Measurements from ENCODE around the gene GOLGA8S. TPM values are rescaled to one million over a fixed set of nuclear protein-coding genes. Genes with fewer than 3 reads are reported as not detected.
"Not testable (repeated sequence)": the region's sequence is repeated elsewhere in the genome, so short reads cannot be mapped to it uniquely, and the experiment has no call there.

Gene GOLGA8S
- total RNA-seq, 2 experiments from 2014 or later = 0.13 to 0.16 TPM

DNA sequence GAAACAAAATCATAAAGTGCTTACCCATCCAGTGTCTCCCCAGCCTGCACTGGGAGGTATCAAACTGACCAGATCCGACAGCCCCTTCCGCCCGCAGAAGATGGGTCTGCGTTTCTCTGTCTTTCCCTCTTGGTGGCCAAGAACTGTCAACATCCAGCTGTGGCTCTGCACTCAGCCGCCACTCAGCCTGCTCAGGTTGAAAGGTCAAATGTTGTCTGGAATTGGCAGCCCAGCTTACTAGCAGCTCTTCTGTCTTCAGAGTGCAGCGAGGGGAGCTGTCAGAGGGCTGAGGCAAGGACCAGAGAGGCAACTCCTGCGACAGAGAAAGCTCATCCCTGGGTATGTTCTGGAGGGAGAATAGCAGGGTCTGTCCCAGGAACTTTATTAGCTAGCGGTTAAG is 47.1 kb downstream of the GOLGA8S start:
- POLR2A ChIA-PET = no interaction called here
- no peak overlapping the region for H3K27ac Mint-ChIP-seq
- no peak for ATAC-seq
- H3K9me3 Mint-ChIP-seq = no peaks in the 10 kb centered on the region
- TF ChIP-seq, protein P1, sequence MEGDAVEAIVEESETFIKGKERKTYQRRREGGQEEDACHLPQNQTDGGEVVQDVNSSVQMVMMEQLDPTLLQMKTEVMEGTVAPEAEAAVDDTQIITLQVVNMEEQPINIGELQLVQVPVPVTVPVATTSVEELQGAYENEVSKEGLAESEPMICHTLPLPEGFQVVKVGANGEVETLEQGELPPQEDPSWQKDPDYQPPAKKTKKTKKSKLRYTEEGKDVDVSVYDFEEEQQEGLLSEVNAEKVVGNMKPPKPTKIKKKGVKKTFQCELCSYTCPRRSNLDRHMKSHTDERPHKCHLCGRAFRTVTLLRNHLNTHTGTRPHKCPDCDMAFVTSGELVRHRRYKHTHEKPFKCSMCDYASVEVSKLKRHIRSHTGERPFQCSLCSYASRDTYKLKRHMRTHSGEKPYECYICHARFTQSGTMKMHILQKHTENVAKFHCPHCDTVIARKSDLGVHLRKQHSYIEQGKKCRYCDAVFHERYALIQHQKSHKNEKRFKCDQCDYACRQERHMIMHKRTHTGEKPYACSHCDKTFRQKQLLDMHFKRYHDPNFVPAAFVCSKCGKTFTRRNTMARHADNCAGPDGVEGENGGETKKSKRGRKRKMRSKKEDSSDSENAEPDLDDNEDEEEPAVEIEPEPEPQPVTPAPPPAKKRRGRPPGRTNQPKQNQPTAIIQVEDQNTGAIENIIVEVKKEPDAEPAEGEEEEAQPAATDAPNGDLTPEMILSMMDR (IDR thresholded peaks at IDR 0.05) = no peak
- H3K4me3 Mint-ChIP-seq = no peak overlapping the region
- H3K4me1 Mint-ChIP-seq (ENCODE audit: low read depth) = no peaks in the 10 kb centered on the region
- DNase-seq = no peak
- no peaks in the 10 kb centered on the region for H3K27me3 Mint-ChIP-seq
- intact Hi-C loops (cut with micrococcal nuclease) = no loop called here
- H3K36me3 Mint-ChIP-seq (ENCODE audit: low read depth) = no peaks in the 10 kb centered on the region
- CTCF ChIA-PET = no interaction called here

DNA sequence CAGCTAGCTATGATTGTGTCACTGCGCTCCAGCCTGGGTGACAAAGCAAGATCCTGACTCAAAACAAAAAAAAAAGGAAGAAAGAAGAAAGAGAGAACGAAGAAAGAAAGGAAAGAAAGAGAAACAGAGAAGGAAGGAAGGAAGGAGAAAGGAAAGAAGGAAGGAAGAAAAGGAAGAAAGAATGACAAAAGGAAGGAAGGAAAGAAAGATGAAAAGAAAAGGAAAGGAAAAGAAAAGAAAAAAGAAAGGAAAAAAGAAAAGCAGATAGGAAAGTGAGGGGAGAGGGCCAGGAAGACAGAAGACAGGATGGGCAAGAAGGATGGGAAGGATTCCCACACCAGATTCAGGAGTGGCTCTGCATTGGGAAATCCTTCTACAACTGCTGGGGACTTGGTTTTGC is 47.6 kb downstream of the GOLGA8S start:
- H3K9me3 Mint-ChIP-seq = no peaks in the 10 kb centered on the region
- DNase-seq (no peak), ATAC-seq (no peak)
- no peaks in the 10 kb centered on the region for H3K27me3 Mint-ChIP-seq
- ChIA-PET CTCF (no interaction called here), POLR2A (no interaction called here)
- H3K4me1 Mint-ChIP-seq (ENCODE audit: low read depth) = no peaks in the 10 kb centered on the region
- H3K36me3 Mint-ChIP-seq (ENCODE audit: low read depth) = no peaks in the 10 kb centered on the region
- intact Hi-C loops (cut with micrococcal nuclease) = no loop called here
- H3K4me3 Mint-ChIP-seq = no peak overlapping the region
- TF ChIP-seq, protein P1 (IDR thresholded peaks at IDR 0.05) = no peak
- no peak overlapping the region for H3K27ac Mint-ChIP-seq

- TF ChIP-seq, protein P1 (IDR thresholded peaks at IDR 0.05) = no peak
These were observed 48.0 kb downstream of the GOLGA8S start for GRCh38 chr15:23402544-23402943.

DNA sequence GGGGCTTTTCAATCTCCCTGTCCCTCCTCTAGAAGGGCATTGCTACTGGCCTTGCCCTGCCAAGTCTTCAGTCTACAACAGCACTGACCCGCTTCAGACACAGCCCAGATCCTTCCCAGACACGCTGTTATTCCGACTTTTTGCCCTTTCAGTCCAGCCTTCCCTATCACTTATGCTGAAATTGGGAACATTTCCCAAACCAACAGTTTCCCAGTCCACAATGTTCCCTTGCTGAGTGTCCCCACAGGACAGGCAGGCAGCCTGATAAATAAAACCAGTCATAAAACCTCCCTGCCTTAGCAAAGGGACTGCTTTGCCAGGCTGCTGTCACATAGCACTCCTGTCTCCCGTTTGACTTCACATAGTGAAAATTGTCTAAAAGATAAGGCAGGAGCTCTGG is 49.0 kb downstream of the GOLGA8S start:
- TF ChIP-seq, protein P1 (IDR thresholded peaks at IDR 0.05) = no peak
- DNase-seq = no peak
- intact Hi-C loops (cut with micrococcal nuclease) = no loop called here
- no peak overlapping the region for H3K27ac Mint-ChIP-seq
- H3K27me3 Mint-ChIP-seq = no peaks in the 10 kb centered on the region
- no peaks in the 10 kb centered on the region for H3K4me1 Mint-ChIP-seq (ENCODE audit: low read depth)
- no peak for ATAC-seq
- ChIA-PET POLR2A (no interaction called here), CTCF (no interaction called here)
- no peaks in the 10 kb centered on the region for H3K9me3 Mint-ChIP-seq
- no peak overlapping the region for H3K4me3 Mint-ChIP-seq
- no peaks in the 10 kb centered on the region for H3K36me3 Mint-ChIP-seq (ENCODE audit: low read depth)

More at GRCh38 chr15:23402544-23402943, 48.0 kb downstream of the GOLGA8S start:
- no peaks in the 10 kb centered on the region for H3K27me3 Mint-ChIP-seq
- no peaks in the 10 kb centered on the region for H3K4me1 Mint-ChIP-seq (ENCODE audit: low read depth)
- DNase-seq = no peak
- CTCF ChIA-PET = no interaction called here
- H3K36me3 Mint-ChIP-seq (ENCODE audit: low read depth) = no peaks in the 10 kb centered on the region
- no peaks in the 10 kb centered on the region for H3K9me3 Mint-ChIP-seq
- intact Hi-C loops (cut with micrococcal nuclease) = no loop called here
- no peak overlapping the region for H3K27ac Mint-ChIP-seq
- ATAC-seq = no peak
- POLR2A ChIA-PET = no interaction called here
- H3K4me3 Mint-ChIP-seq = no peak overlapping the region

- TF ChIP-seq, protein P1 (IDR thresholded peaks at IDR 0.05) = no peak
- CTCF ChIA-PET = no interaction called here
- ATAC-seq (no peak), DNase-seq (no peak)
- POLR2A ChIA-PET = no interaction called here
- intact Hi-C loops (cut with micrococcal nuclease) = no loop called here
- Mint-ChIP-seq H3K4me3 (no peak overlapping the region), H3K4me1 (ENCODE audit: low read depth) (no peaks in the 10 kb centered on the region), H3K9me3 (no peaks in the 10 kb centered on the region), H3K27me3 (no peaks in the 10 kb centered on the region), H3K27ac (no peak overlapping the region), H3K36me3 (ENCODE audit: low read depth) (no peaks in the 10 kb centered on the region)
These were observed 57.3 kb downstream of the GOLGA8S start for GRCh38 chr15:23411841-23412240.

GRCh38 chr15:23412881-23413600 is 58.5 kb downstream of the GOLGA8S start:
- H3K4me1 Mint-ChIP-seq (ENCODE audit: low read depth); H3K9me3 Mint-ChIP-seq; ATAC-seq; H3K4me3 Mint-ChIP-seq; H3K27me3 Mint-ChIP-seq; DNase-seq; H3K27ac Mint-ChIP-seq; intact Hi-C loops (cut with micrococcal nuclease); H3K36me3 Mint-ChIP-seq (ENCODE audit: low read depth); POLR2A ChIA-PET; CTCF ChIA-PET: not testable (repeated sequence)
